Lung (tissue), 12 donors: ENCODE measurements around the gene PHACTR3. TPM values are rescaled to one million over a fixed set of nuclear protein-coding genes. Genes with fewer than 3 reads are reported as not detected.

ENCODE experiments used
- ATAC-seq: fragments of 200-7000 bp; cut with Tn5 transposase; one replicate; pipeline ENCODE4 v1.9.1; 2020; ENCODE audit warnings: moderate number of reproducible peaks; ENCODE audit not compliant: insufficient read depth, low FRiP score
- DNase-seq, 3 donors: peaks; one replicate each; pipeline ENCODE4 v3.0.0-alpha.2; 2013 to 2017
- H3K27ac ChIP-seq, 2 donors: one replicate each; pipeline ENCODE4 v1.5.1; 2013; ENCODE audit warnings: mild to moderate bottlenecking in 2 of 2, moderate library complexity in 2 of 2, control low read depth in 1 of 2, inconsistent platforms in 1 of 2, low read depth in 1 of 2, low read length in 1 of 2
- H3K27me3 ChIP-seq, 3 donors: one replicate each; pipeline ENCODE4 v1.5.1; 2013; ENCODE audit warnings: low read length in 2 of 3; ENCODE audit not compliant: control insufficient read depth in 3 of 3, insufficient read depth in 3 of 3
- H3K36me3 ChIP-seq, 4 donors: one replicate each; pipeline ENCODE4 v1.5.1; 2013; ENCODE audit warnings: low read length in 4 of 4, mild to moderate bottlenecking in 1 of 4, moderate library complexity in 1 of 4; ENCODE audit not compliant: control insufficient read depth in 4 of 4, insufficient read depth in 4 of 4
- H3K4me1 ChIP-seq, 5 donors: one replicate each; pipeline ENCODE4 v1.5.1; 2013; ENCODE audit warnings: low read length in 5 of 5, mild to moderate bottlenecking in 2 of 5, moderate library complexity in 1 of 5; ENCODE audit not compliant: control insufficient read depth in 5 of 5, insufficient read depth in 5 of 5
- H3K4me3 ChIP-seq: one replicate; pipeline ENCODE4 v1.5.1; 2013; ENCODE audit warnings: mild to moderate bottlenecking, control low read depth, moderate library complexity
- H3K9ac ChIP-seq, 2 donors: one replicate each; pipeline ENCODE4 v1.5.1; 2013; ENCODE audit warnings: low read length in 2 of 2, control low read depth in 1 of 2; ENCODE audit not compliant: insufficient read depth in 1 of 2
- H3K9me3 ChIP-seq, 4 donors: one replicate each; pipeline ENCODE4 v1.5.1; 2013; ENCODE audit warnings: low read length in 3 of 4, mild to moderate bottlenecking in 1 of 4, moderate library complexity in 1 of 4; ENCODE audit not compliant: control insufficient read depth in 4 of 4, insufficient read depth in 3 of 4
- WGBS, 2 donors: extraction: QIAGEN DNeasy Blood & Tissue Kit; methylation state at CpG; one replicate each; pipeline ENCODE4 v1.1.7; 2013; 5-methylcytosine and 5-hydroxymethylcytosine counted together
- polyA plus RNA-seq, 2 donors: library from polyadenylated mRNA; stranded (reverse); fragments of 200-250 nt; gene quantifications; one replicate each; pipeline ENCODE4 v1.2.1, GENCODE V29; 2013
- total RNA-seq, 2 donors: library from RNA; depleted of rRNA in 1 of 2; stranded (reverse); fragments of >200 nt in 1 of 2; gene quantifications; one replicate each; pipeline ENCODE4 v1.2.1, GENCODE V29; 2014 to 2021
- TF ChIP-seq, protein P1 (sequence below): IDR thresholded peaks from 2 replicates; pipeline ENCODE4 v1.5.1; 2012; ENCODE audit warnings: mild to moderate bottlenecking; ENCODE audit errors: control extremely low read depth, extremely low read depth
- donor health status: control.
- donor health status: control.
- donor health status: Bipolar disorder and iron deficiency.
- donor health status: healthy.
- donor health status: DM: yes; HTN: yes; CAD: no.

The PHACTR3 gene
- total and polyA plus RNA-seq, 4 donors: 3.8 to 12.0 (median 5.9) TPM

DNA sequence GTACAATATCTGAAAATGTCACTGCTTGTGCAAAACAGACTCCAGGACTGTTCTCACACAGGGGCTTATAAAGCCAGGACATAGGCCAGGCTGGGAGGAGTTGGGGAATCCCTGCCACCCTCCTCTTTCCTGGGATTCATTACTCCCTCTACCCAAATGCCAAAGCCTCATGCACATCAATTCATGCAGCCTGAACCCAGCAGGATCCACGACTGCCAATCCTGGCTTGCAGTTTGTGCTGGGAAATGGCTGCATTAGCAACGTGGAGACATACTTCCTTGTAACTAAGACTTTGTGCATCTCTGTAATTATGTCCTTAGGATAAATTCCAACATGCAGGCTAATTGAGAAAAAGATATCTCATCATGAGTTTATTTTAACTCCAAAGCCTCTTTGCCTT, 185.3 kb downstream of the PHACTR3 start:
- H3K36me3 ChIP-seq: no peaks in the 10 kb centered on the region
- no peak overlapping the region for H3K4me3 ChIP-seq
- no peaks in the 10 kb centered on the region for H3K4me1 ChIP-seq
- H3K9ac ChIP-seq: no peak overlapping the region
- no peak overlapping the region for H3K27ac ChIP-seq
- TF ChIP-seq, protein P1, sequence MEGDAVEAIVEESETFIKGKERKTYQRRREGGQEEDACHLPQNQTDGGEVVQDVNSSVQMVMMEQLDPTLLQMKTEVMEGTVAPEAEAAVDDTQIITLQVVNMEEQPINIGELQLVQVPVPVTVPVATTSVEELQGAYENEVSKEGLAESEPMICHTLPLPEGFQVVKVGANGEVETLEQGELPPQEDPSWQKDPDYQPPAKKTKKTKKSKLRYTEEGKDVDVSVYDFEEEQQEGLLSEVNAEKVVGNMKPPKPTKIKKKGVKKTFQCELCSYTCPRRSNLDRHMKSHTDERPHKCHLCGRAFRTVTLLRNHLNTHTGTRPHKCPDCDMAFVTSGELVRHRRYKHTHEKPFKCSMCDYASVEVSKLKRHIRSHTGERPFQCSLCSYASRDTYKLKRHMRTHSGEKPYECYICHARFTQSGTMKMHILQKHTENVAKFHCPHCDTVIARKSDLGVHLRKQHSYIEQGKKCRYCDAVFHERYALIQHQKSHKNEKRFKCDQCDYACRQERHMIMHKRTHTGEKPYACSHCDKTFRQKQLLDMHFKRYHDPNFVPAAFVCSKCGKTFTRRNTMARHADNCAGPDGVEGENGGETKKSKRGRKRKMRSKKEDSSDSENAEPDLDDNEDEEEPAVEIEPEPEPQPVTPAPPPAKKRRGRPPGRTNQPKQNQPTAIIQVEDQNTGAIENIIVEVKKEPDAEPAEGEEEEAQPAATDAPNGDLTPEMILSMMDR: no peak
- H3K27me3 ChIP-seq: peaks cover 0 to 11% (median 2%) of the 10 kb centered on the region in 3 donors
- H3K9me3 ChIP-seq: peaks cover 0 to 6% (median 3%) of the 10 kb centered on the region in 4 donors
- 23 to 24% methylated on average over 2 of the region's 2 CpGs for WGBS, 2 donors
- ATAC-seq: no peak
- DNase-seq: no peak

- TF ChIP-seq, protein P1: no peak
- H3K9me3 ChIP-seq: peaks cover 0 to 6% (median 3%) of the 10 kb centered on the region in 4 donors
- peaks cover 0 to 11% (median 2%) of the 10 kb centered on the region in 3 donors for H3K27me3 ChIP-seq
- H3K4me1 ChIP-seq: no peaks in the 10 kb centered on the region
- ATAC-seq: no peak
- no peak overlapping the region for H3K9ac ChIP-seq
- H3K36me3 ChIP-seq: no peaks in the 10 kb centered on the region
- no peak for DNase-seq
- H3K27ac ChIP-seq: no peak overlapping the region
- H3K4me3 ChIP-seq: no peak overlapping the region
- 73 to 85% methylated on average over 1 of the region's 1 CpG for WGBS, 2 donors
Observed at GRCh38 chr20:59790346-59790745, 186.0 kb downstream of the PHACTR3 start.

GRCh38 chr20:59792300-59792699, 188.0 kb downstream of the PHACTR3 start:
- 88 to 91% methylated on average over 1 of the region's 1 CpG for WGBS, 2 donors
- no peak overlapping the region for H3K27ac ChIP-seq
- H3K36me3 ChIP-seq: no peaks in the 10 kb centered on the region
- no peak overlapping the region for H3K9ac ChIP-seq
- peaks cover 0 to 7% (median 0%) of the 10 kb centered on the region in 3 donors for H3K27me3 ChIP-seq
- no peak overlapping the region for H3K4me3 ChIP-seq
- H3K4me1 ChIP-seq: no peaks in the 10 kb centered on the region
- ATAC-seq (no peak), DNase-seq (no peak)
- TF ChIP-seq, protein P1: no peak
- H3K9me3 ChIP-seq: peaks cover 0 to 7% (median 5%) of the 10 kb centered on the region in 4 donors

- 57 to 73% methylated on average over 2 of the region's 2 CpGs for WGBS, 2 donors
- no peak for ATAC-seq
- Histone ChIP-seq H3K4me3 (no peak overlapping the region), H3K9ac (no peak overlapping the region), H3K36me3 (no peaks in the 10 kb centered on the region), H3K4me1 (no peaks in the 10 kb centered on the region), H3K27ac (no peak overlapping the region), H3K9me3 (peaks cover 0 to 9% (median 5%) of the 10 kb centered on the region in 4 donors), H3K27me3 (peaks cover 0 to 7% (median 0%) of the 10 kb centered on the region in 3 donors)
- DNase-seq: no peak
- TF ChIP-seq, protein P1: no peak
Observed at GRCh38 chr20:59794555-59794954, 190.2 kb downstream of the PHACTR3 start.
